NCI-H82 treated with DMSO at 0.1 percent for 48 hours (cell line): ENCODE data around the gene TASP1.

Source experiments
- DNase-seq: peaks from one replicate; lab custom pipeline; 2025; ENCODE audit not compliant: unreplicated experiment; lab: John Stamatoyannopoulos, UW

Gene TASP1

DNA sequence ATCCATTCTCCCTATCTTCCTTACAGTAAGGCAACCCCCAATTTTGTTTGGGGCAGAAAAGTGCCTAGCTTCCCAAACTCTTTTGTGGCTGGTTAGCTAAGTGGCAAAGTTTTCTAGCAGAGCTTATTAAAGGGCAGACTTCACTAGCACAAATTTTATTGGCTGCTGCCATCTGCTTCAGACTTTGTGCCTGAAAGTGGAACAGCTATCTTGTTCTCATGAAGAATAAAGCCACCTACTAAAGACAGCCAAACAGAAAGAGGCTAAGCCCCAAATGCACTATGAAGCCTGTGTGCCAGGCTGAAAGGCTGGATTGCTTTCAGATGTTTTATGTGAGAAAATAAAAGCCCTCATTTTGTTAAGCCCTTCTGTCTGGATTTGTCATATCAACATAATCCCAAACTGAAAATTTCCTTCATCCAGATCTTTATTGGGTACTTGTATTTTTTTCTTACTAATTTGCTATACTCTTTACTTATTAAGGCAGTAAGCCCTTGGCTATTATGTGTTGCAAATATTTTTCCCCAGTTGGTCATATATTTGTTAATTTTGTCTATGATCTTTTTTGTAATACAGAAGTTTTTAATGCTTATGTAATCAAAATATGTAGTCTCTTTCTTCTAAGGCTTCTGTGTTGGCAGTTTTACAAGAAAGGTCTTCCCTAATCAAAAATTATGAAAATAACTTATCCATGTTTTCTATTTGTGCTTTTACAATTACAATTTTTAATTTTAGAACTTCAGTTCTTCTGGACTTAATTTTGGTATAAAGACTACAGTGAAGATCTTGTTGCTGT is 191.1 kb downstream of the TASP1 start:
- DNase-seq = no peak

DNA sequence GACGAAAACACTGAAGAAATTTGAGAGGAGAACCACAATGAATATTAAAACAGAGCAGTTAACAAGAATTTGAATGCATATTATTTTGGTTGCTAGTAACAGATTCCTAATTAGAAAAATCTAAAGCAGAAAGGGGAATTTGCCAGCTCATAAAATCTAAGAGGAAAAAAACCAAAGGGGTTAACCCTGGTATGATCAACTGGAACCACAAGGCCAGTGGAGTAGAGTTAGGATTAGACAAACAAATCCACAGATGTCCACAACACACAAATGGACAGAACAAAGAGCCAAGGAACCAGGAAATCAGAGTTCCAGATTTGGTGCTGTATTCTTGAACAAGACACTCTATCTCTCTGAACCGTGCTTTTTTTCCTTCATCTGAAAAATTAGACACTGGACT is 195.0 kb downstream of the TASP1 start:
- peak; percentile 77 for DNase-seq

DNA sequence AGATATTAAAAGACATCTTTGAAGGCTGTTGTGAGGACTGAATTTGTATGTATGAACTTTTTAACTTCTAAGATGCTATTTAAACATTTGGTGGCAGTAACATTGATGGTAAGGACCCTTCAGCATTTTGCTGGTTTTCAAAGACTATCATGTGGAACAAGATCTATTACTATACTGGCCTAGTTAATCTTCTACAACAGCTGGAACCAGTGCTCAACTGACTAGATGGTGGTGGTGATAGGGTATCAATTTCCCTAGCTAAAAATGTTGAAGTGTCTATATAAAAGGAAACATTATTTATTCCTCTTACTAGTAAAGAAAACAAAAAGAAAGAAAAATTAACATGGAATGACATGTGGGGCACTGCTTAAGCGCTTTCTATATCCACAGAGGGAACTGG is 195.7 kb downstream of the TASP1 start:
- DNase-seq = peak; percentile 83

DNA sequence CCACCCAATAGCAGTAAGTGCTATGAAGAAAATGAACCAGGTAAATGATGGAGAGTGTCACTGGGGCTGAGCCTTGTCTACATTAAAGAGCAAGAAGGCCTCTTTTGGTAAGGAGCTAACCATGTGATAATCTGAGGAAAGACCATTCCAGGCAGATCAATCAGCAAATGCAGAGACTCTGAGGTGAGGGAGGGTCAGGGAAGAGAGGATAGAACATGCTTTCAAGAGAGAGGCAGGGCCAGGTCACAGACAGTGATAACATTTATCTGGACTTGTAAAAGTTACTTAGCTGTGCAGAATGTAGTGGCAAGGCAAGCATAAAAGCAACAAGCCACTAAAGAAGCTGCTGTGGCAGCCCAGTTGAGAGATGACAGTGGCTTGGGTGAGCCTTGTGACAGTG is 197.3 kb downstream of the TASP1 start:
- DNase-seq = no peak

DNA sequence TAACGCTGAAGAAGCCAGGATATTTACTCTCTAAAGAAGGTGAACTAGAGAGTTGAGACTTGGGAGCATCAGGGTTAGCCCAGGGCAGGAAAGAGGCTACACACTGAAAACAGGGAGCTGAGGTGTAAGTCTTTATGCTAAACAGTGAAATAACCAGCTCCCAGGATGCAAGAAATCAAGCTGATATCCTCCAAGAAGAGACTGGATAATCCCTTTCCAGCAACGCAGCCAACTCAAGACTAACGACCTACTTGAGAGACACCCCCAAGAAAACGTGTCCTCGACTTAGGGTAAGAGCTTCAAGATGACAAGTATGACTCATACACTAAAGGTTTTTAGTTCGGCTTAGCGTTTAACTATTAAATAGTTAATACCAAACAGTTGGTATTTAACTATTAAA is 202.2 kb downstream of the TASP1 start:
- DNase-seq = no peak

DNA sequence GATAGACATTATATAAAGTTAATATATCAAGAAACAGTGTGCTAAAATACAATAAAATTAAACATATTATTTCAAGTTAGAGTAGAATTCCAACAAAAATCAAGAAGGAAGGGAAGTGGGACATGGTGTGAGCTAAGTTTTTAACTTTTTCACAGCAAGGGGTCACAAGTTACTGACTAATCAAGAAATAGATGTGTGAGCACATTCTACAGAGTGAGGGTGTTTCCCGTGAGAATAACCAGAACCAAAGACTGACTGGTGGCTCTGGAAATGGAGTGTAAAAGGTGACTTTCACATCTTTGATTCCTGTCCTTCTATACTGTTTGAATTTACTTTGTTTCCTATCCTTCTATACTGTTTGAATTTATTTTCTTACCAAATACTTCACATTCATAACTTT is 206.6 kb downstream of the TASP1 start:
- DNase-seq = no peak

DNA sequence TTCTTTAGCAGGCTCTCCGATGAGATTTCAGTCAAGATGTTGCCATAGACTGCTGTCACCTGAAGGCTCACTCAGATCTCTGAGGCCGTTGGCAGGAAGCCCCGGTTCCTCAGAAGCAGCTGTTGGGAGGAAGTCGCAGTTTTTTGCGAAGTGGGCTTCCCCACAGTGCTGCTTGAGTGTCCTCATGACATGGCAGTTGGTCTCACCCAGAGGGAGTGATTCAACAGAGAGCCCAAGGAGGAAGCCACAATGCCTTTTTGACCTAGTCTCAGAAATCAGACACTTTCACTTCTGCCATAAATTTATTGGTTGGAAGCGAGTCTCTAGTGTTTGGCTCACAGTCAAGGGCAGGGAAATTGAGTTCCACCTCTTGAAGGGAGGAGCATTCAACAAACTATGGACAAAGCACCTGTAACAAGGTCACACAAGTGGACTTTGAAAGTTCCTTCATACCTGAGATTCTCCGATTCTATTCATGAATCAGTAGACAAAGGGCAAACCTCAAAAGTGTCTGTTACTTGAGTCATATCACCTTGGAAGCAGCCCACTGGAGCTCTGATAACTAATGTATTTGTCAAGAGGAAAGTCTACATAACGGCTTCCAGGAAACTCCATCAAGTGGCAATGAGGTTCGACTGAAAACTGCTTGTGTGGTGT is 208.3 kb downstream of the TASP1 start:
- DNase-seq = no peak

DNA sequence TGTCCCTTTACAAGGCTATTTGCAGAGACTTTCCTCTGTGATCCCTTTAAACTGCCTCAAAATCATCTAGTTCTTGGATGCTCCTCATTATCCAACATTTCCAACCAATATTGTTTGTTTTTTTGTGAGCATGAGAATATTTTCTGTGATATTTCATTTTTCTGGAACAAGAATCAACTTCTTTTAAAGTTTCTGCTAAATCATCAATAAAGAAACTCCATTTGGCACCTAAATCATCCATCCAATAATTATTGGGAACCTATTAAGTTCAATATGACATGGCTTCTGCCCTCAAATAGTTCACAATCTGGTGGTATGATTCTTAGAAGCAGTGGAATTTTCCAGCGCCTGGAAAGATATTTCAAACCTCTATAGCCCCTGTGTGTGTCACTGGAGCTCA is 210.0 kb downstream of the TASP1 start:
- no peak for DNase-seq

DNA sequence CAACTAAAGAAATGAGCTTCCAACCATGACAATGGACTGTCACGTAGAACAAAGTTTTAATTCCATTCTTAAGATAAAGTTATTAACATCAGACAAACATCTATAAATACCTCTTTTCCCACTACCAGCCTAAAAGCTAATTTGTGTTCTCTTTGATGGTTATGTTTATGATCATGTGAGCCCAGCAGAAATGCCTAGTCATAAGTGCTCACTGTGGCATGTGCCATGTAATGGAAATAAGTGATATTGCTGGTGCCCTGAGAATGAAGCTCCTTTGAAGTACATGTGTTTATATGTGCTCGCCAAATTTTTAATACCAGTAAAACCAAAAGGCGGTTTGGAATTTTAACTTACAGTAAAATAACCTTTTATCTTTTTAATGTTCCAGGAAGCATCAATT is 211.9 kb downstream of the TASP1 start:
- no peak for DNase-seq

DNA sequence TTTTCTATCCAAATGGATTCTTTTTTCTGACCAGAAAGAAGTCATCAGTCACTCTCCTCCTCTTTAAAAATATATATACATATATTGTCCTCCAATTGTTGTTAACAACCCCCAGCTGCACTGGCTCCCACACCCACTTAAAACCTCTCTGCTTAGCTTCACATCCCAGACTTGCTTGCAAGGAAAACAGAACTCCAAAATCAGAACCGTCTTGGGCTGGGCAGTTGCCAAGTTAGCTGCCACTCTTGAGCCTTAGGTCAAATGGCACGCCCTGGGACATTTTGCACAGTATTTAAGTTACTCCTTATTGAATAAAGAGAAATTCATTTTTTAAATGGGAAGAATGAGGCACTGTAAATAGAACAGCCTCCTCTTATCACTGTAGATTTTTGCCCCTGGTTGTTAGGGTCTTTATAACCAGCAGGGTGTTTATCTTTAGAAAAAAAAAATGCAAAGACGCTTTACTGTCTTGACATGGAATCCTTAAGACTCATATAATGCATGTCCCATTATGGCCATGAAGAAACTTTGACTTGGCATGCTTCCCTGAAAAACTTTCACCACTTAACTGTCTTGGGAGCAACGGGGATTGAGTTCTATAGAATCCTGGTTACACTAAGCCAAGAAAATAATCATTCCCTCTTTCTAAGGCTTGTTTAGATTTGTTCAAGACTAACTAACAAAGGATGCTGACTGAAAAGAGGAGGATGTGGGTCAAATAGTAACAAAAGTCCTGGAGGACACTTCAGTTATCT is 213.2 kb downstream of the TASP1 start:
- no peak for DNase-seq

DNA sequence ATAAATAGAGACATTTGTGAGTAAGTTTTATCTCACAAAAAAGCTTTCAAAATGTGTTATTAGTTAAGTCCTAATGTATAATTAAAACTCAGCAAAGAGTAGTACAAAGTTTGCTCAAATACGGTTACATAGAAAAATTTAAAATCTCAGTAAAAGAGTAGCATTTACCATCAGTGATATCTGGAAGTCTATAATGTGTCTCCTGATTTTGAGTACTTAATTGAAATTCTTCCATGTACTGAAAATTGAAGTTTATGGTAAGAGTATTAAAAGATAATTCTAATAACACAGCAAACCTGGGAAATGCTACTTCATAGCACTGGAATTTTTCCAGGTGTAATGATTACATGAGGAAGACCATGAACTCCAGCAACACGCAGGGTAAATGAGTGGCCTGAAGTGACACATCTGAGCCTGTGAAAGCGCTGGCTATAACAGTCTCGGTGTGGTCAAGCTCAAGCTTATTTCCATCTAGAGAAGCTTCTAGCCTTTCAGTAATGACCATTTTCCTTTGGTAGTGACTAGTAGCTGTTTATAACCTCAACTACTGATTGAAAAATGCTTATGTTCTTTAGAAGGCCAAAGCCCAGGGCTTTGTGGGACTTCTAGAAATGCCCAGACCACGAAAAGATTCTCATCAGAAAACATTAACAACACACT is 214.4 kb downstream of the TASP1 start:
- no peak for DNase-seq

DNA sequence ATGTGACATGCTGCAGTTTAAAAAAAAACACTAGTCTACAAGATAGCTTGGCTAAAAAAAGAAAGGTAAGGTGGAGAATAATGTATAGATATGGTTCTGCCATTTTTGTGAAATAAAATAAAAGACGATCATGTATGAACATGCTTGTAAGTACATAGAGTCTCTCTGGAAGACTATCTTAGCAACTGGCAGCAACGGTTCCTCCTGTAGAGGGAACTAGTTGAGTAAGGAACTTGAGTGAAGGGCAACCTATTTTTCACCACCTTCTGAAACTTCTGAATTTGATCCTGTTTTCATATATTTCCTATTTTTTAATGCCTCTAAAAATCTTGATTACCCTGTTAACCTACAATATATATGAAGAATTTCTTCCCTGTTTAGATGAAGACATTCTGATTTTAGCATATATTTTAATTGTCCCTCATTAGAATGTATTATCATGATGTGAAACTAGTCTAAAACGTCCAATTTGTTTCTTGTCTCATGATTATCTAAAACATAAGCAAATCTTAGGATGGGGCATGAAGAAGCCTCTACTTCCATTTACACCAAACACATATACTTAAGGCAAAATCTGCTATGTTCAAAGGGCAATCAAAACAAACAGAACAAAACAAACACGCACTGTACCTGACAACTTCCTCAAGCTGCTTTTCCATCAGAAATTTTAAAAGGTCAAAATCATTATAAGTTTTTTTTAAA is 215.1 kb downstream of the TASP1 start:
- no peak for DNase-seq

DNA sequence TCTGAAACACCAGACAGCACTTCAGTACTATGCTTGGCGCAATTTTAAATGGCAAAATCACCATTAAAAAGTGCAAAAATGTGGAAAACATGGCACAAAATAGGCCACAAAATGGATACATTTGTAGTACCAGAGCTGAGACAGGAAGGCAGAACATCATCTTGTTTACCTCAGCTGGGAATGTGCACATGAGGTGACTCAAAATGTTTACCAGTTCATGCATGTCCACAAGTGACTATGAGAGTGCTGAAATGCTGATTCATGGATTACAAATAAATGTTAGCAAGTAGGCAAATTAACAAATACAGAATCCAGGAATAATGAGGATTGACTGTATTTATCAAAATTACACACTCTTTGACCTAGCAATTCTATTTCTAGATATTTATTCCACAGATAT is 216.1 kb downstream of the TASP1 start:
- DNase-seq = no peak

DNA sequence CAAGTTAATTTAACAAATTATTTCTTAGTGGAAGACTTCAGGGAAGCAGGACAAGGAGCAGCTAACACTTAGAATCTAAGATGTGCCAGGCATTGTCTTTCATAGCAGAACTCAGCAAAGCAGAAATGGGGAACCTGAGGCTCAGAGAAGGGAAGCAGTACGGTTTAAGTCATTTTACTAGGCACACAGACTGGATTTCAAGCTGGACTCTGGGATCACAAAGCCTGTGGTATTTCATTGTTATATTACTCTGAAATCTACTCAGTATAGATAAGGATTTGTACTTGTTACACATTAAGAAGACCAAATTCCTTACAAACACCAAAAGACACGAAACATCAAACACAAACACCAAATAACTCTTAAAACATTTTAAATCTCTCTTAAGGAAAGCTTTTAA is 218.1 kb downstream of the TASP1 start:
- no peak for DNase-seq

DNA sequence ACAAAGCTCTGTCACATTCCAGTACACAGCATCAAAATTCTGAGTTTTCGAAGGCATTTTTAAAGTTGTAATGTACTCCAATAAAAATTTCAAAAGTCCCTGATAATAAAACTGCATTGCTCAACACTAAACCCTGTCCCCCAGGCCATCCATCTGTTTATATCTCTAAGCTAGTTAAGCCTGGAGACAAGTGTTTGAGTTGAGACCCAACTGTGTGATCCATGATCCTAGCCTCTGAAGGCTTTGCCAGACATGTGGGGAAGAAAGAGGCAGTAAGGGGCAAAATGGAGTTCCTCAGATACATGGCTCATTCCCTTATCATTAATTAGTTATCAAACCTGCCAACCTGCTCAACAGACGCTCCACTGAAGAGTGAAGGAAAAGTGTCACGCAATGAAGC is 219.3 kb downstream of the TASP1 start:
- no peak for DNase-seq

DNA sequence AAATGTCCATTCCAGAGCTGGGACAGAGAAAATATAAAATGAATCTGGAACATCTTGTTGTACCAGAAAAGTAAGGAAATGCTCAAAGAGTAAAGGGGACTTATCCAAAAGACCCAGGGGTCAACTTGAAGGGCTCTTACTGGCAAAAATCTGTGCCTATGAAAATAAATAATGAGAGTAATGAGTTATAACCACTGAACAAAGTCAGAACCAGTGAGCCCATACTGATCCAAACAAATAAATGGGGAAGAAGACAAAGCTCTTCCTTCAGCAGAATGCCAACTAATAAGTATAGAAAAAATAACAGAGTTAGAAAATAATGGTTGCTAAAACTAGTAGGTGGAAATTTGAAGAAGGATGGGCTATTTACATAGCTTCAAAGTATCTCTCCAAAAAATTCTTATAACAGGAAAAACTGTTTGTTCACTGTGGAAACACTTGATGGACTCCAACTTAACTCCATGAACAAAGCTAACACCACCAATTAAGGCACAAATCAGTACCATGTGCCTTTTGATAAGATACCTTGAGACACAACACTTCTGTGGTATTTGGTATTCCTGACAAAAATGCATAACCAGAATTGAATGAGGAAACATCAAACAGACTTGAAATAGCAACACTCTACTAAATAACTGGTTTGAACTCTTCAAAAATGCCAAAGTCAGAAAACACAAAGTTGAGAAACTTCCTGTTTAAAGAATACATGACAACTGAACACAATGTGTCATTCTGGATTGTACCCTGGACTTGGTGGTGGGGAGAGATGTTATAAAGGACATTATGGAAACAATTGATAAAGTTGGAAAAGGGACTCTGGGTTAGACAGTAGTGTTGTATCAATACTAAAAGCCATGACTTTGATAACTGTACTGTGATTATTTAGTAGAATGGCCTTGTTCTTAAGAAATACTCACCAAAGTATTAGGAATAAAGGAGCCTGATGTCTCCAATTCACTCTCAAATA is 220.2 kb downstream of the TASP1 start:
- no peak for DNase-seq

DNA sequence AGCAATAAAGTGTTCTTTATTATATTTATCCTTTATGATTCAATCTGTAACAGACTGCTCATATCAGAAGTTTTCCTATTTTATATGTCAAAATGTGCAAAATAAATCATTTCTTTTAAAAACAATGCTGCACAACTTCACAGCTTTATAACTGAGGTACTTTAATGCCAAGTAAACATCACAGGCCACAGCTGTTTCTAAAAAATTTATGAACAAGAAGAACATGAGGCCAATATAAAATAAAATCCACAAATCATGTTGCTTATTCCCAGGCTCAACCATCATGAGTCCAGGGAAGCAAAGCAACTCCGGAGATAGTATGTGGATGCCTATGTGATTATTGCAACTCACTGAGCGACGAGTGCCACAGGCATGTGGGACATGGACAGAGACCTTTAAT is 222.2 kb downstream of the TASP1 start:
- no peak for DNase-seq

DNA sequence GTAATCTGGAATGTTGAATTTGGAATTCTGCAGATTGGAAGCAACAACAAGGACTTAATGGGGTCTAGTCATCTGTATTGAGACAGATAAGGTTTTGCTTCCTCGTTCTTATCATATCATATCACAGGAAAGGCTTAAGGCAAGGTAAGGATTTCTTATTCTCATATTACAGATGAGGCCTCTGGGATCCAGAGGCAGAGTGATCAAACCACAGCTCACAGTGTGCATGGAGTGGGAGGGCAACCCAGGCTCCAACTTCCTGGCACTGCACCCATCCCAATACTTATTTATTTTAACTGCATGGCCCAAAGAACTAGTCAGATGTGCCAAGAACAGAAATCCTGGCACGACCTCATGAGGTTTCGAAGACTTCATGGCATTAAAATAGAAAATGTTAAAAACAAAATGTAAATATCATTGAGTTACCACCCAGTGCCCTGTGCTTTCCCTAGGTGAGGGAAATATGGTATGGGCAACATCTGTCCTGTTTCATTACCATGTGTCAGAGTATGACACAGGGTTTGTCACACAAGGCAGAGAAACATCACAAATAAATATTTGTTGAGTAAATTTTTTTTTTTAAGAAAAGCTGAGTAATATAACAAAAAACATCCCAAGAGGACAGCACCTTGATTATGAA is 225.8 kb downstream of the TASP1 start:
- no peak for DNase-seq

DNA sequence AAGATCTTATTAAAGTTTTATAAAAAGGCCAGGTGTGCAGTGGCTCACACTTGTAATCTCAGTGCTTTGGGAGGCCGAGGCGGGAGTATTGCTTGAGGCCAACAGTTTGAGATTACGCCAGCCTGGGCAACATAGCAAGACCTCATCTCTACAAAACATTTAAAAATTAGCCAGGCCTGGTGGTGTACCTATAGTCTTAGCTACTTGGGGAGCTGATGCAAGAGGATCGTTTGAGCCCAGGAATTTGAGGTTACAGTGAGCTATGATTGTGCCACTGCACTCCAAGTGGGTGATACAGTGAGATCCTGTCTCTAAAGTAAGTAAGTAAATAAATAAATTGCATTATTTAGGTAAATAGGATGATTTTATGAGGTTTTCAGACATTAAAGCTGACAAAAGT is 234.4 kb downstream of the TASP1 start:
- DNase-seq = no peak
